Breast epithelium (tissue), 4 donors: Measurements from ENCODE around the gene PRH2. TPM values are rescaled to one million over a fixed set of nuclear protein-coding genes. Genes with fewer than 3 reads are reported as not detected.

Experiments
- DNase-seq, 2 donors: peaks; one replicate each; pipeline ENCODE4 v3.0.0-alpha.2; 2019; ENCODE audit warnings: low spot score in 2 of 2
- H3K27ac ChIP-seq, 2 donors: fragments of 200-600 bp; sonication (generic) in 1 of 2; one replicate each; pipeline ENCODE4 v1.5.1; 2016 to 2019; ENCODE audit warnings: mild to moderate bottlenecking in 1 of 2
- H3K27me3 ChIP-seq, 2 donors: fragments of 200-600 bp; sonication (generic) in 1 of 2; one replicate each; pipeline versions ENCODE4 v1.5.1 to v1.6.0; 2017 to 2019; ENCODE audit warnings: control low read depth in 1 of 2, mild to moderate bottlenecking in 1 of 2
- H3K36me3 ChIP-seq: fragments of 200-600 bp; one replicate; pipeline ENCODE4 v1.5.1; 2019
- H3K4me1 ChIP-seq, 2 donors: fragments of 200-600 bp; sonication (generic); one replicate each; pipeline ENCODE4 v1.5.1; 2016 to 2019; ENCODE audit warnings: control low read depth in 1 of 2
- H3K4me3 ChIP-seq, 3 donors: fragments of 200-600 bp; sonication (generic); 1 replicate in 2 of 3; 2 replicates in 1 of 3; pipeline ENCODE4 v1.5.1; 2016 to 2019; ENCODE audit warnings: mild to moderate bottlenecking in 3 of 3, moderate library complexity in 2 of 3
- H3K9me3 ChIP-seq, 2 donors: fragments of 200-600 bp; sonication (generic) in 1 of 2; one replicate each; pipeline ENCODE4 v1.5.1; 2016 to 2019; ENCODE audit warnings: control low read depth in 1 of 2
- CTCF ChIP-seq, 3 donors: fragments of 450-650 bp; IDR thresholded peaks; one replicate each; pipeline ENCODE4 v1.5.1; 2016 to 2017; ENCODE audit warnings: antibody characterized with exemption in 3 of 3, mild to moderate bottlenecking in 3 of 3, moderate library complexity in 3 of 3
- POLR2A ChIP-seq: fragments of 450-650 bp; IDR thresholded peaks from one replicate; pipeline ENCODE4 v1.6.1; 2016; ENCODE audit warnings: antibody characterized with exemption, mild to moderate bottlenecking, moderate library complexity
- POLR2AphosphoS5 ChIP-seq, 3 donors: sonication (generic); formaldehyde crosslinking; IDR thresholded peaks; one replicate each; pipeline ENCODE4 v1.6.1; 2017; ENCODE audit warnings: antibody characterized with exemption in 3 of 3
- intact Hi-C: fragments of 100-400 bp; cut with DNase I; formaldehyde crosslinking; loops from one replicate; pipeline ENCODE4 v1.15.1; 2023; ENCODE audit warnings: low total_unique reads
- total RNA-seq, 3 donors: library from RNA; depleted of rRNA; stranded (reverse); fragments of >200 nt; gene quantifications; one replicate each; pipeline ENCODE4 v1.1.0, GENCODE V29; 2016

PRH2 gene
- not detected for total RNA-seq

GRCh38 chr12:10928746-10929286, at the start of gene PRH2:
TSS of gene PRH2 (plus strand) at chr12:10929236. CDS start at chr12:10929274, 38 bp downstream.
- Histone ChIP-seq H3K27me3 (no peaks in the 10 kb centered on the region), H3K4me3 (no peak within 1 kb of the TSS), H3K4me1 (no peaks in the 10 kb centered on the region), H3K9me3 (no peaks in the 10 kb centered on the region), H3K27ac (no peak within 1 kb of the TSS), H3K36me3 (no peaks in the 10 kb centered on the region)
- no peak for DNase-seq
- intact Hi-C loops, result no loop called here
- TF ChIP-seq CTCF (IDR thresholded peaks at IDR 0.05) (no peak), POLR2A (no peak), POLR2AphosphoS5 (IDR thresholded peaks at IDR 0.05) (no peak)

- intact Hi-C loops, result no loop called here
- TF ChIP-seq CTCF (IDR thresholded peaks at IDR 0.05), result no peak
- no peak for TF ChIP-seq POLR2A
- no peak for TF ChIP-seq POLR2AphosphoS5 (IDR thresholded peaks at IDR 0.05)
- no peaks in the 10 kb centered on the region for H3K27me3 ChIP-seq
- peaks cover 3% of the 10 kb centered on the region for H3K36me3 ChIP-seq
- no peak within 1 kb of the TSS for H3K4me3 ChIP-seq
- H3K4me1 ChIP-seq, result no peaks in the 10 kb centered on the region
- H3K9me3 ChIP-seq, result no peaks in the 10 kb centered on the region
- DNase-seq, result no peak
- no peak within 1 kb of the TSS for H3K27ac ChIP-seq
Observed at GRCh38 chr12:10884086-10884725, 44.8 kb upstream of the PRH2 start, which contains the start of gene PRH1. TSS of gene PRH1 (minus strand) at chr12:10884255. CDS start at chr12:10884217, 38 bp downstream.

- intact Hi-C loops, result no loop called here
- no peak for TF ChIP-seq CTCF (IDR thresholded peaks at IDR 0.05)
- TF ChIP-seq POLR2A, result no peak
- no peak for TF ChIP-seq POLR2AphosphoS5 (IDR thresholded peaks at IDR 0.05)
Observed at GRCh38 chr12:10889226-10889625, 39.8 kb upstream of the PRH2 start.

DNA sequence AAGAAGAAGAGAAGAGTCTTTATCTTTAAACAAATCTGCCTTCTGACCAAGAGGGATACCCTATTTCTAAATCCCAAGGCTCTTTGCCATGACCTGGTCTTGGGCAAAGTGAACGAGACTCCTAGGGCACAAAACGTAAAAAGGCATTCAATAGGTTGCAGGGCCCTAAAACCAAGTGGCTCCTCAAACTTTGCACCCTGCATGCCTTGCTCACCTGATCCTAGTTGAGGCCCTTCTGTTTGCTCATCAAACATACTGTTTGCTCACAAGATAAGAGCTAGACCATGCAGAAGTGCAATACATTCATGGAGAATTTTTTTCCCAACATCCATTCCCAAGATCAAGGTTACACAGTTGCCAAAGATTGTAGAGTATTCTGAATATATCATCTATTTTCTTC, 37.1 kb upstream of the PRH2 start:
- TF ChIP-seq CTCF (IDR thresholded peaks at IDR 0.05), result no peak
- TF ChIP-seq POLR2AphosphoS5 (IDR thresholded peaks at IDR 0.05), result no peak
- no peak for TF ChIP-seq POLR2A
- no peak overlapping the region for H3K27ac ChIP-seq
- H3K27me3 ChIP-seq, result no peaks in the 10 kb centered on the region
- DNase-seq, result no peak
- no peak overlapping the region for H3K4me3 ChIP-seq
- H3K9me3 ChIP-seq, result no peaks in the 10 kb centered on the region
- intact Hi-C loops, result no loop called here
- H3K4me1 ChIP-seq, result no peaks in the 10 kb centered on the region
- no peaks in the 10 kb centered on the region for H3K36me3 ChIP-seq

More at GRCh38 chr12:10889226-10889625, 39.8 kb upstream of the PRH2 start:
- Histone ChIP-seq H3K4me1 (no peaks in the 10 kb centered on the region), H3K36me3 (no peaks in the 10 kb centered on the region), H3K4me3 (no peak overlapping the region), H3K27ac (no peak overlapping the region), H3K9me3 (no peaks in the 10 kb centered on the region), H3K27me3 (no peaks in the 10 kb centered on the region)
- no peak for DNase-seq

GRCh38 chr12:10896854-10897253, 32.2 kb upstream of the PRH2 start:
- TF ChIP-seq POLR2AphosphoS5 (IDR thresholded peaks at IDR 0.05) (no peak), CTCF (IDR thresholded peaks at IDR 0.05) (no peak)
- Histone ChIP-seq H3K27ac (no peak overlapping the region), H3K4me3 (no peak overlapping the region), H3K4me1 (no peaks in the 10 kb centered on the region), H3K27me3 (no peaks in the 10 kb centered on the region), H3K36me3 (no peaks in the 10 kb centered on the region), H3K9me3 (peaks cover 0 to 5% of the 10 kb centered on the region in 2 donors)
- intact Hi-C loops, result no loop called here
- DNase-seq, result no peak
